Omental fat pad (tissue), 4 donors: ENCODE measurements around the gene ITGAD. TPM values are rescaled to one million over a fixed set of nuclear protein-coding genes. Genes with fewer than 3 reads are reported as not detected.

Source experiments
- ATAC-seq: fragments of 150-250 bp; one replicate; pipeline ENCODE4 v1.9.1; 2016; ENCODE audit warnings: mild to moderate bottlenecking, moderate library complexity; ENCODE audit not compliant: low FRiP score
- DNase-seq: peaks from one replicate; pipeline ENCODE4 v3.0.0-alpha.2; 2019; ENCODE audit warnings: low spot score
- CTCF ChIP-seq, 3 donors: fragments of 450-650 bp; IDR thresholded peaks; one replicate each; pipeline ENCODE4 v1.5.1; 2016 to 2017; ENCODE audit warnings: antibody characterized with exemption in 3 of 3, mild to moderate bottlenecking in 3 of 3, moderate library complexity in 2 of 3
- total RNA-seq, 4 donors: library from RNA; depleted of rRNA; stranded (reverse); fragments of >200 nt; gene quantifications; one replicate each; pipeline ENCODE4 v1.1.0, GENCODE V29; 2016

Gene ITGAD
- total RNA-seq, 4 donors from 2014 or later = 0.28 to 0.47 (median 0.36) TPM; not detected in 1

GRCh38 chr16:31423241-31423640 is 30.1 kb downstream of the ITGAD start:
- ATAC-seq = no peak
- DNase-seq = no peak

GRCh38 chr16:31423801-31424200 is 30.7 kb downstream of the ITGAD start:
- DNase-seq (no peak), ATAC-seq (no peak)
- TF ChIP-seq CTCF (IDR thresholded peaks at IDR 0.05) = no peak

More at GRCh38 chr16:31423241-31423640, 30.1 kb downstream of the ITGAD start:
- no peak for TF ChIP-seq CTCF (IDR thresholded peaks at IDR 0.05)

- TF ChIP-seq CTCF (IDR thresholded peaks at IDR 0.05) = no peak
- DNase-seq (no peak), ATAC-seq (no peak)
These were observed 34.5 kb downstream of the ITGAD start for GRCh38 chr16:31427441-31428278.

- TF ChIP-seq CTCF (IDR thresholded peaks at IDR 0.05) = no peak
- no peak for ATAC-seq
- no peak for DNase-seq
These were observed 35.1 kb downstream of the ITGAD start, which contains the start of gene COX6A2 for GRCh38 chr16:31428279-31428597. TSS of gene COX6A2 (minus strand) at chr16:31428360. CDS start at chr16:31428325, 35 bp downstream.

- DNase-seq (no peak), ATAC-seq (peak; percentile 53)
- no peak for TF ChIP-seq CTCF (IDR thresholded peaks at IDR 0.05)
These were observed 35.6 kb downstream of the ITGAD start for GRCh38 chr16:31428638-31429247.

- no peak for TF ChIP-seq CTCF (IDR thresholded peaks at IDR 0.05)
- ATAC-seq (no peak), DNase-seq (no peak)
These were observed 36.2 kb downstream of the ITGAD start for GRCh38 chr16:31429314-31429713.

GRCh38 chr16:31429796-31430195 is 36.7 kb downstream of the ITGAD start:
- TF ChIP-seq CTCF (IDR thresholded peaks at IDR 0.05) = no peak
- ATAC-seq = no peak

More at GRCh38 chr16:31429796-31430195, 36.7 kb downstream of the ITGAD start:
- DNase-seq = no peak
